Measurements from ENCODE around the gene EPM2AIP1. TPM values are rescaled to one million over a fixed set of nuclear protein-coding genes. Genes with fewer than 3 reads are reported as not detected.
"Not testable (repeated sequence)": the region's sequence is repeated elsewhere in the genome, so short reads cannot be mapped to it uniquely, and the experiment has no call there.

Gene EPM2AIP1
- total RNA-seq, 1 experiment from 2014 or later, result 7.3 TPM

DNA sequence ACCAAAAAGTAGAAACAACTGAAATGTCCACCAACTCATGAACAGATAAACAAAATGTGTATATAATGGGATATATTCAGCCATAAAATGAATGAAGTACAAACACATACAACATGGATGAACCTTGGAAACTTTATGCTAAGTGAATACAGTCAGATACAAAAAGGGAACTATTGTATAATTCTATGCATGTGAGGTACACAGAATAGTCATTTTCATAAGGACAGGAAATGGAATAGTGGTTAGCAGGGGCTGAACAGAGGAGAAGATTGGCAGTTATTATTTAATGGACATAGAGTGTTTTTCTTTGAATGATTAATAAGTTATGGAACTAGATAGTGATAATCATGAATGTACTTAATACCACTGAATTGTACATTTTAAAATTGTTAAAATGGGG lies 28.1 kb downstream of the EPM2AIP1 start:
- intact Hi-C loops (cut with micrococcal nuclease; ENCODE audit: unreplicated experiment), result no loop called here
- no TSS peak for BruUV-seq (replicated peaks)
- ATAC-seq, result no peak

GRCh38 chr3:36964331-36964730 lies 28.6 kb downstream of the EPM2AIP1 start:
- in situ Hi-C loops (cut with HindIII; ENCODE audit: low pct_unique_long_range_greater_than_20kb, low sequenced_read_pairs), result no loop called here
- TF ChIP-seq TCF7L2 (IDR thresholded peaks at IDR 0.05; ENCODE audit: low read depth, low read length) (no peak), POLR2AphosphoS5 (IDR thresholded peaks at IDR 0.05; ENCODE audit: low read depth, low read length) (no peak), REST (IDR thresholded peaks at IDR 0.05; ENCODE audit: insufficient read depth in 1 of 2, low read depth in 2 of 2, low read length in 1 of 2) (no peak), SIN3A (IDR thresholded peaks at IDR 0.05; ENCODE audit: borderline replicate concordance, insufficient read depth, low read depth, low read length) (no peak)
- TF ChIP-seq, protein P1, sequence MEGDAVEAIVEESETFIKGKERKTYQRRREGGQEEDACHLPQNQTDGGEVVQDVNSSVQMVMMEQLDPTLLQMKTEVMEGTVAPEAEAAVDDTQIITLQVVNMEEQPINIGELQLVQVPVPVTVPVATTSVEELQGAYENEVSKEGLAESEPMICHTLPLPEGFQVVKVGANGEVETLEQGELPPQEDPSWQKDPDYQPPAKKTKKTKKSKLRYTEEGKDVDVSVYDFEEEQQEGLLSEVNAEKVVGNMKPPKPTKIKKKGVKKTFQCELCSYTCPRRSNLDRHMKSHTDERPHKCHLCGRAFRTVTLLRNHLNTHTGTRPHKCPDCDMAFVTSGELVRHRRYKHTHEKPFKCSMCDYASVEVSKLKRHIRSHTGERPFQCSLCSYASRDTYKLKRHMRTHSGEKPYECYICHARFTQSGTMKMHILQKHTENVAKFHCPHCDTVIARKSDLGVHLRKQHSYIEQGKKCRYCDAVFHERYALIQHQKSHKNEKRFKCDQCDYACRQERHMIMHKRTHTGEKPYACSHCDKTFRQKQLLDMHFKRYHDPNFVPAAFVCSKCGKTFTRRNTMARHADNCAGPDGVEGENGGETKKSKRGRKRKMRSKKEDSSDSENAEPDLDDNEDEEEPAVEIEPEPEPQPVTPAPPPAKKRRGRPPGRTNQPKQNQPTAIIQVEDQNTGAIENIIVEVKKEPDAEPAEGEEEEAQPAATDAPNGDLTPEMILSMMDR (IDR thresholded peaks at IDR 0.05), result no peak
- POLR2A ChIA-PET, result no interaction called here
- H3K36me3 ChIP-seq (ENCODE audit: control insufficient read depth, insufficient read depth, low read length), result no peaks in the 10 kb centered on the region
- intact Hi-C loops (cut with micrococcal nuclease; ENCODE audit: unreplicated experiment), result no loop called here
- H3K9me3 ChIP-seq (ENCODE audit: control insufficient read depth, insufficient read depth, low read depth, low read length), result no peaks in the 10 kb centered on the region
- no peak overlapping the region for H3K27ac ChIP-seq (ENCODE audit: low read length)
- H3K27me3 ChIP-seq (ENCODE audit: control insufficient read depth, insufficient read depth, low read length), result no peaks in the 10 kb centered on the region
- ATAC-seq (no peak), DNase-seq (ENCODE audit: low read depth, low spot score) (no peak)
- no TSS peak for BruUV-seq (replicated peaks)
- no peak overlapping the region for H3K4me3 ChIP-seq (ENCODE audit: low read depth in 2 of 2, low read length in 2 of 2)
- no peaks in the 10 kb centered on the region for H3K4me1 ChIP-seq (ENCODE audit: control insufficient read depth, insufficient read depth, low read length)
- CTCF ChIA-PET, result no interaction called here

More for the DNA sequence above, 28.1 kb downstream of the EPM2AIP1 start:
- Histone ChIP-seq H3K4me3 (ENCODE audit: low read depth in 2 of 2, low read length in 2 of 2) (no peak overlapping the region), H3K27me3 (ENCODE audit: control insufficient read depth, insufficient read depth, low read length) (no peaks in the 10 kb centered on the region), H3K4me1 (ENCODE audit: control insufficient read depth, insufficient read depth, low read length) (no peaks in the 10 kb centered on the region), H3K9me3 (ENCODE audit: control insufficient read depth, insufficient read depth, low read depth, low read length) (no peaks in the 10 kb centered on the region), H3K36me3 (ENCODE audit: control insufficient read depth, insufficient read depth, low read length) (no peaks in the 10 kb centered on the region), H3K27ac (ENCODE audit: low read length) (no peak overlapping the region)
- no peak for DNase-seq (ENCODE audit: low read depth, low spot score)
- CTCF ChIA-PET, result no interaction called here
- TF ChIP-seq SIN3A (IDR thresholded peaks at IDR 0.05; ENCODE audit: borderline replicate concordance, insufficient read depth, low read depth, low read length) (no peak), REST (IDR thresholded peaks at IDR 0.05; ENCODE audit: insufficient read depth in 1 of 2, low read depth in 2 of 2, low read length in 1 of 2) (no peak), POLR2AphosphoS5 (IDR thresholded peaks at IDR 0.05; ENCODE audit: low read depth, low read length) (no peak), TCF7L2 (IDR thresholded peaks at IDR 0.05; ENCODE audit: low read depth, low read length) (no peak)
- TF ChIP-seq, protein P1 (IDR thresholded peaks at IDR 0.05), result no peak
- in situ Hi-C loops (cut with HindIII; ENCODE audit: low pct_unique_long_range_greater_than_20kb, low sequenced_read_pairs), result no loop called here
- POLR2A ChIA-PET, result no interaction called here

DNA sequence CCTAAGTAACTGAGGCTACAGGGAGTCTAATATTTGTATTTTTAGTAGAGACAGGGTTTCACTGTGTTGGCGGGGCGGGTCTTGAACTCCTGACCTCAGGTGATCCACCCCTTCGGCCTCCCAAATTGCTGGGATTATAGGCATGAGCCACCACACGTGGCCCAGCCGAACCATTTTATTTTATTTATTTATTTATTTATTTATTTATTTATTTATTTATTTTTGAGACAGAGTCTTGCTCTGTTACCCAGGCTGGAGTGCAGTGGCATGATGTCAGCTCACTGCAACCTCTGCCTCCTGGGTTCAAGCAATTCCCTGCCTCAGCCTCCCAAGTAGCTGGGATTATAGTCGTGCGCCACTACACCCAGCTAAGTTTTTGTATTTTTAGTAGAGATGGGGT lies 29.9 kb downstream of the EPM2AIP1 start:
- H3K4me1 ChIP-seq (ENCODE audit: control insufficient read depth, insufficient read depth, low read length); BruUV-seq (replicated peaks); POLR2A ChIA-PET; H3K9me3 ChIP-seq (ENCODE audit: control insufficient read depth, insufficient read depth, low read depth, low read length); ATAC-seq; H3K4me3 ChIP-seq (ENCODE audit: low read depth in 2 of 2, low read length in 2 of 2); H3K36me3 ChIP-seq (ENCODE audit: control insufficient read depth, insufficient read depth, low read length); H3K27me3 ChIP-seq (ENCODE audit: control insufficient read depth, insufficient read depth, low read length); DNase-seq (ENCODE audit: low read depth, low spot score); in situ Hi-C loops (cut with HindIII; ENCODE audit: low pct_unique_long_range_greater_than_20kb, low sequenced_read_pairs); intact Hi-C loops (cut with micrococcal nuclease; ENCODE audit: unreplicated experiment); H3K27ac ChIP-seq (ENCODE audit: low read length); CTCF ChIA-PET: not testable (repeated sequence)

All from Panc1 (cell line).